H9 (cell line): ENCODE results near the gene OXA1L. TPM values are rescaled to one million over a fixed set of nuclear protein-coding genes. Genes with fewer than 3 reads are reported as not detected.

Source experiments
- DNase-seq: peaks from one replicate; pipeline ENCODE4 v3.0.0-alpha.2; 2017
- H2AFZ ChIP-seq: one replicate; pipeline ENCODE4 v1.6.1; 2013; ENCODE audit warnings: mild to moderate bottlenecking, low read length, control low read depth, moderate library complexity
- H2AK5ac ChIP-seq: 2 replicates; pipeline ENCODE4 v1.6.1; 2013; ENCODE audit warnings: low read length, control low read depth, mixed read lengths; ENCODE audit not compliant: insufficient read length
- H2BK120ac ChIP-seq: one replicate; pipeline ENCODE4 v1.6.1; 2013; ENCODE audit warnings: low read depth, mild to moderate bottlenecking, low read length, control low read depth, inconsistent platforms; ENCODE audit not compliant: poor library complexity, severe bottlenecking
- H2BK12ac ChIP-seq: 2 replicates; pipeline ENCODE4 v1.6.1; 2013; ENCODE audit warnings: low read length, control low read depth, mixed read lengths, low read depth; ENCODE audit not compliant: insufficient read length
- H2BK15ac ChIP-seq: 2 replicates; pipeline ENCODE4 v1.6.1; 2013; ENCODE audit warnings: low read depth, low read length, control low read depth
- H2BK20ac ChIP-seq: one replicate; pipeline ENCODE4 v1.6.1; 2013; ENCODE audit warnings: low read depth, mild to moderate bottlenecking, low read length, control low read depth, inconsistent platforms; ENCODE audit not compliant: poor library complexity, severe bottlenecking
- H2BK5ac ChIP-seq: 2 replicates; pipeline ENCODE4 v1.6.1; 2013; ENCODE audit warnings: low read length, control low read depth, mixed read lengths; ENCODE audit not compliant: insufficient read length
- H3K14ac ChIP-seq: 2 replicates; pipeline ENCODE4 v1.6.1; 2013; ENCODE audit warnings: low read length, control low read depth; ENCODE audit not compliant: insufficient read depth
- H3K18ac ChIP-seq: 2 replicates; pipeline ENCODE4 v1.6.1; 2013; ENCODE audit warnings: low read depth, mild to moderate bottlenecking, mixed read lengths, low read length, control low read depth; ENCODE audit not compliant: insufficient read length
- H3K23ac ChIP-seq: 2 replicates; pipeline ENCODE4 v1.6.1; 2013; ENCODE audit warnings: low read length, control low read depth, mixed read lengths, low read depth; ENCODE audit not compliant: insufficient read length
- H3K23me2 ChIP-seq: 2 replicates; pipeline ENCODE4 v1.6.1; 2013; ENCODE audit warnings: low read depth, mild to moderate bottlenecking, mixed read lengths, low read length, control low read depth; ENCODE audit not compliant: insufficient read length, poor library complexity, severe bottlenecking
- H3K27ac ChIP-seq: 2 replicates; pipeline ENCODE4 v1.5.1; 2013; ENCODE audit warnings: low read length, control low read depth, mixed read lengths, low read depth; ENCODE audit not compliant: insufficient read length
- H3K27me3 ChIP-seq: 2 replicates; pipeline ENCODE4 v1.6.1; 2013; ENCODE audit warnings: low read length, control low read depth, inconsistent platforms; ENCODE audit not compliant: insufficient read depth
- H3K4ac ChIP-seq: 2 replicates; pipeline ENCODE4 v1.6.1; 2013; ENCODE audit warnings: low read depth, mild to moderate bottlenecking, control low read depth, inconsistent platforms, low read length, moderate library complexity
- H3K4me1 ChIP-seq: 2 replicates; pipeline ENCODE4 v1.6.1; 2013; ENCODE audit warnings: low read length, control low read depth, inconsistent platforms; ENCODE audit not compliant: insufficient read depth
- H3K4me2 ChIP-seq: 2 replicates; pipeline ENCODE4 v1.6.1; 2013; ENCODE audit warnings: low read length, control low read depth, mixed read lengths; ENCODE audit not compliant: insufficient read length, insufficient read depth
- H3K56ac ChIP-seq: 2 replicates; pipeline ENCODE4 v1.6.1; 2013; ENCODE audit warnings: low read depth, mild to moderate bottlenecking, mixed read lengths, low read length, control low read depth; ENCODE audit not compliant: insufficient read length
- H3K79me1 ChIP-seq: 2 replicates; pipeline ENCODE4 v1.6.1; 2013; ENCODE audit warnings: low read depth, mild to moderate bottlenecking, moderate library complexity, low read length, control low read depth, inconsistent platforms; ENCODE audit not compliant: insufficient read depth, poor library complexity, severe bottlenecking
- H3K79me2 ChIP-seq: 2 replicates; pipeline ENCODE4 v1.6.1; 2013; ENCODE audit warnings: low read length, control low read depth, inconsistent platforms; ENCODE audit not compliant: insufficient read depth
- H3K9ac ChIP-seq: 2 replicates; pipeline ENCODE4 v1.6.1; 2013; ENCODE audit warnings: low read length, control low read depth, mixed read lengths; ENCODE audit not compliant: insufficient read length; ENCODE audit errors: extremely low read depth
- H3K9me3 ChIP-seq: one replicate; pipeline ENCODE4 v1.6.1; 2013; ENCODE audit warnings: low read depth, low read length, inconsistent platforms; ENCODE audit not compliant: control insufficient read depth
- H3T11ph ChIP-seq: one replicate; pipeline ENCODE4 v1.6.1; 2013; ENCODE audit warnings: mild to moderate bottlenecking, low read length, control low read depth, inconsistent platforms
- H4K20me1 ChIP-seq: one replicate; pipeline ENCODE4 v1.6.1; 2013; ENCODE audit not compliant: control insufficient read depth, insufficient read length, insufficient read depth
- H4K5ac ChIP-seq: 2 replicates; pipeline ENCODE4 v1.6.1; 2013; ENCODE audit warnings: low read depth, mild to moderate bottlenecking, mixed read lengths, low read length, control low read depth; ENCODE audit not compliant: insufficient read length
- H4K8ac ChIP-seq: replicated peaks from 2 replicates; pipeline ENCODE4 v1.6.1; 2013; ENCODE audit warnings: low read length, control low read depth, mixed read lengths, low read depth; ENCODE audit not compliant: insufficient read length
- H4K91ac ChIP-seq: 2 replicates; pipeline ENCODE4 v1.6.1; 2013; ENCODE audit warnings: low read depth, mild to moderate bottlenecking, moderate library complexity, mixed read lengths, low read length, control low read depth; ENCODE audit not compliant: insufficient read length
- H3K27ac Mint-ChIP-seq, 3 experiments: 2 replicates in 2 of 3; 3 replicates in 1 of 3; pipeline ENCODE4 v1.8.0; 2020 to 2021; ENCODE audit warnings: mixed read lengths in 3 of 3, mild to moderate bottlenecking in 1 of 3, moderate library complexity in 1 of 3
- H3K27me3 Mint-ChIP-seq: 2 replicates; pipeline ENCODE4 v1.8.0; 2021; ENCODE audit warnings: low read depth, mild to moderate bottlenecking, moderate library complexity, mixed read lengths
- H3K36me3 Mint-ChIP-seq, 3 experiments: 2 replicates in 2 of 3; 3 replicates in 1 of 3; pipeline ENCODE4 v1.8.0; 2020 to 2021; ENCODE audit warnings: low read depth in 3 of 3, mixed read lengths in 3 of 3; ENCODE audit not compliant: insufficient read depth in 1 of 3
- H3K4me1 Mint-ChIP-seq, 2 experiments: 2 replicates each; pipeline ENCODE4 v1.8.0; 2020; ENCODE audit warnings: mixed read lengths in 2 of 2
- H3K4me3 Mint-ChIP-seq, 2 experiments: 2 replicates in 1 of 2; 3 replicates in 1 of 2; pipeline ENCODE4 v1.8.0; 2020 to 2021; ENCODE audit warnings: mild to moderate bottlenecking in 2 of 2, mixed read lengths in 2 of 2, moderate library complexity in 1 of 2
- H3K9me3 Mint-ChIP-seq, 2 experiments: 2 replicates in 1 of 2; 3 replicates in 1 of 2; pipeline ENCODE4 v1.8.0; 2020; ENCODE audit warnings: mild to moderate bottlenecking in 2 of 2, mixed read lengths in 2 of 2, moderate library complexity in 1 of 2
- CTCF ChIP-seq: fragments of 200-600 bp; sonication (generic); conservative IDR thresholded peaks from 3 replicates; pipeline ENCODE4 v1.8.0; 2021; ENCODE audit warnings: antibody characterized with exemption, mild to moderate bottlenecking
- WGBS: extraction: QIAGEN DNeasy Blood & Tissue Kit; methylation state at CpG from one replicate; pipeline ENCODE4 v1.1.7; 2013; ENCODE audit warnings: missing lambda C conversion rate, low lambda C conversion rate, mixed read lengths; ENCODE audit not compliant: insufficient read length; ENCODE audit errors: extremely low coverage; 5-methylcytosine and 5-hydroxymethylcytosine counted together
- total RNA-seq: library from RNA; stranded (reverse); gene quantifications from 2 replicates; pipeline ENCODE4 v1.2.1, GENCODE V29; 2021

The OXA1L gene
- total RNA-seq, 1 experiment from 2014 or later: 128 TPM

GRCh38 chr14:22718091-22718490 is 48.4 kb upstream of the OXA1L start:
- Mint-ChIP-seq H3K36me3 (no peaks in the 10 kb centered on the region), H3K27ac (no peak overlapping the region), H3K4me1 (peaks cover 2% of the 10 kb centered on the region in 2 experiments; a peak in 3 of 4 replicates), H3K27me3 (peaks cover 8% of the 10 kb centered on the region), H3K4me3 (no peak overlapping the region), H3K9me3 (peaks cover 2 to 6% of the 10 kb centered on the region in 2 experiments; a peak in 4 of 5 replicates)
- H3K27ac ChIP-seq: no peak overlapping the region
- no peak overlapping the region for H3T11ph ChIP-seq
- H3K23ac ChIP-seq: no peak overlapping the region
- no peak overlapping the region for H3K4me2 ChIP-seq
- no peak overlapping the region for H2BK12ac ChIP-seq
- H4K5ac ChIP-seq: no peak overlapping the region
- no peak overlapping the region for H2BK5ac ChIP-seq
- H2BK120ac ChIP-seq: no peak overlapping the region
- H3K9ac ChIP-seq: no peak overlapping the region
- H3K56ac ChIP-seq: no peak overlapping the region
- H2BK15ac ChIP-seq: no peak overlapping the region
- no peak overlapping the region for H4K8ac ChIP-seq
- H3K14ac ChIP-seq: no peak overlapping the region
- H2AK5ac ChIP-seq: no peak overlapping the region
- H3K18ac ChIP-seq: no peak overlapping the region
- H2BK20ac ChIP-seq: no peak overlapping the region
- no peaks in the 10 kb centered on the region for H4K20me1 ChIP-seq
- DNase-seq: no peak
- H4K91ac ChIP-seq: no peak overlapping the region
- no peaks in the 10 kb centered on the region for H3K23me2 ChIP-seq
- no peak overlapping the region for H3K4ac ChIP-seq
- H3K4me1 ChIP-seq: no peaks in the 10 kb centered on the region
- H3K27me3 ChIP-seq: no peaks in the 10 kb centered on the region
- no peaks in the 10 kb centered on the region for H3K9me3 ChIP-seq
- WGBS: no CpG with 5 or more reads among the region's 4 CpGs
- TF ChIP-seq CTCF: no peak
- H3K79me1 ChIP-seq: no peaks in the 10 kb centered on the region
- H3K79me2 ChIP-seq: no peaks in the 10 kb centered on the region
- no peak overlapping the region for H2AFZ ChIP-seq
